CD4-positive, alpha-beta T cell treated with Interleukin-1 beta for 1 hour (primary cell): ENCODE results near the gene ISLR.

ENCODE experiments used
- DNase-seq, 2 donors: peaks; one replicate each; pipeline ENCODE4 v3.0.0-alpha.2; 2020 to 2022

The ISLR gene

DNA sequence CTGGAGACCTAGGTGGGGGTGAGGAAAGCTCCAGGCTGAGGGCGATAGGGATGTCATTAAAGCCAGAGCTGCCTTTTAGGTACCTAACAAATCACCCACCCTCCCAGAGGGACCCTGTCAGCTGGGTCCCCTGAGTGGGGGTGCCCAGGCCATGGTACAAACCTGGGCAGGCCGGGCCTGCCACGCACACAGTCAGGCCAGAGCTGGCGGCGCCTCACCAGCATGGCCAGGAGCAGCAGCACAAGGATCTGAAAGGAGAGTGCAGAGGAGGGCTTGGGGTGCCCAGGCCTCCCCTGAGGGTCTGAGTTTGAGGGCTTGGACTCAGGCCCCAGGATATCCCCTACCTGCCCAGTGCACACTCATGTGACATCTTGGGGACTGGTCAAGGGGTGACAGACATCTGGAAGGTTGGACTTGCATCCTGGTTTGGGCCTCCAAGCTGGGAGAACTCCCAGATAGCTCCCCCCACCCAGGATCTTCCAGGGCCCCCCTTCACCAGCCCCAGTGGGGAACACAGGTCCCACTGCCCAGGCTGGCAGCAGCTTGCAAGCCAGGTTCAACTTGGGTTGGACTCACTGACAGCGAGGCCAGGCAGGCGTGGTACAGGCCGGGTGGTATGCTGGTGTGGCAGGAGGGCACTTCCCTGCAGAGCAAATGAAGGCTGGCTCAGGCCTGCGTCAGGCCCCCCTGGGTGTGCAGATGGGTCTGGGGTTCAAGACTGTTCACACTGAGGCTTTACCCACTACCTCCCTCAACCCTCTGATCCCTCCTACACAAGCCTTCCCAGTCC, 23.9 kb downstream of the ISLR start:
- DNase-seq: no peak

DNA sequence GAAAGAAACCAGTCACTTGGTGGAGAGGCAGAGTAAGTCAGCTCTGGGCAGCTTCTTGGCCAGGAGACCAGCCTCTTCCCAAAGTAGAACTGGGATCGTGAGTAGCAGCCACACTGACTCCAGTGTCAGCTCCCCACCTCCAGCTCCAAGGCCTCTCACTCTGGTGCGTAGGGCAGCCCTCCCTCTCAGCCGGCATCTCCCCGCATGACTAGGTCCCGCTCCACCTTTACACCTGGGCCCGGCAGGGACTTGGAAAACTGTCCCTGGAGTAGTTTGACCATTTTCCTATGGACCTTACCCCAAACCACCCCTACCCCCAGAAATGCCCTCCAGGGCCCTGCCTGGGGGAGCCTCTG, 25.8 kb downstream of the ISLR start:
- DNase-seq: no peak

DNA sequence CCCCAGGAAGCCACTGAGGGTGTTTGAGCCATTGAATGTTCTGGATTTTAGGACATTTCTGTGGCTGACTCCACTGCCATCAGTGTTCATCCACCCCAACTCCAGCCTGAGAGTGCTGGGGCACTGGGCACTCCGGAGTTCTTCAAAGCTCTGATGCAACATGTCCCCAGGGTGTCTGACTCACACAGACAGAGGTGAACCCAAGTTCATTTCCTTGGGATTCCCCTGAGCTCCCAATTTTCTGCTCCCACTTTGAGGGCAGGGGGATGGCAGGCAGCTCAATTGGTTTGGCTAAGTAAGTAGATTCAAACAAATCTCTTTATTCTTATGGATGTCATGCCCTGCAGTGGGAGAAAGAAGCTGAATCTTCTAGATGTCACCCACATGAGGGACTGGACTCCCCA, 26.9 kb downstream of the ISLR start:
- no peak for DNase-seq

DNA sequence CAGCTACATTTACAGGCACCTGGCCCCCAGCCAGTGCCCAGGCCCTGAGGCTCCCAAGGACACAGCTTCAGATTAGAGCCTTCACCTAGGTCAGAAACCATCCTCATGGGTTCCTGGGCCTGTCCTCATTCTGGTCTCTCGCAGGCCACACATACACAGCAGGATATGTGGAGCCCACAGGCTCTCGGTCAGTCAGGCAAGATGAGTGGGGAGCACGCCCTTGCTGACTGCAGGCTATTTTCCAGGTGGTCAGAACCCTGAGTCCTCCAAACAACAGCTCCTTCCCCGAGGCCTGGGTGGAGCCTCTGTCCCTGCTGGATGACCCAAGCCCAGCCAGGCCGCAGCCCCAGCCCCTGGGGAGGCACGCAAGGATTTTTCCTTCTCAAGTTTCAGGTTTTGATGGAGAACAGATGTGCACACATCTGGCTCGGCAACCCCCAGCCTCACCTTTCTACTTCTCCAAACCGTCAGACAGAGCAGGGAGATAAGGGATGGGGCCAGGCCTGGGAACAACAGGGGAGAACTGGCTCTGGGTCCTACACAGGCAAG, 27.4 kb downstream of the ISLR start:
- no peak for DNase-seq

DNA sequence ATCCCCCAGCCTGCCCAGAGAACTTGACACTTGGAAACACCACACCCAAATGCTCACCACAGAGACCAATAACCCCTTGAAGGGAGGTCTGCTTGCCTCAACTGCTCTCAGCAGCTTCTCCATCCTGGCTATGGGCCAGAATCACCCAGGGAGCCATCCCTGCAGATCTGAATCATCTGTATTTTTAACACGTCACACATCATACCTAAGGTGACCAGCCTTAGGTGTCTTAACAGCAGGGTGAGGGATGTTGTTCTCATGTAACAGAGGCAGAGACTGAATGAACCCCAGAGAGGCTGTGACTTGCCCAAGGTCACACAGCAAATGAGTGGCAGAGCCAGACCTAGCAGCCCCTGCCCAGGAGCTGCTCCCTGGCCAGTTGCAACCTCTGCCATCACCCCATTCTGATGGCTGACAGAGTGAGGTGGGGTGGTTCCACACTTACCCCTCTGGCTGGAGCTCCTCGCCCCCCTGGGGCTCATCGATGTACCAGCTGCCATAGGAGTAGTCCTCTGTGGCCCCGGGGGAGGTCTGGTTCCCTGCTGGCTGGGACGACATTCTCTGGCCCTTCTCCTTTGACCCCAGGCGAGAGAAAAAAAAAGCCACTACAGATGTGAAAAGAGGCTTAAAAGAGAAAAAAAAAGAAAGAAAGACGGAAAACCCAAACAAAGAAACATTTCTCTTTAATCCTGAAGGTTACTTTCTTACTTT, 28.4 kb downstream of the ISLR start:
- no peak for DNase-seq

DNA sequence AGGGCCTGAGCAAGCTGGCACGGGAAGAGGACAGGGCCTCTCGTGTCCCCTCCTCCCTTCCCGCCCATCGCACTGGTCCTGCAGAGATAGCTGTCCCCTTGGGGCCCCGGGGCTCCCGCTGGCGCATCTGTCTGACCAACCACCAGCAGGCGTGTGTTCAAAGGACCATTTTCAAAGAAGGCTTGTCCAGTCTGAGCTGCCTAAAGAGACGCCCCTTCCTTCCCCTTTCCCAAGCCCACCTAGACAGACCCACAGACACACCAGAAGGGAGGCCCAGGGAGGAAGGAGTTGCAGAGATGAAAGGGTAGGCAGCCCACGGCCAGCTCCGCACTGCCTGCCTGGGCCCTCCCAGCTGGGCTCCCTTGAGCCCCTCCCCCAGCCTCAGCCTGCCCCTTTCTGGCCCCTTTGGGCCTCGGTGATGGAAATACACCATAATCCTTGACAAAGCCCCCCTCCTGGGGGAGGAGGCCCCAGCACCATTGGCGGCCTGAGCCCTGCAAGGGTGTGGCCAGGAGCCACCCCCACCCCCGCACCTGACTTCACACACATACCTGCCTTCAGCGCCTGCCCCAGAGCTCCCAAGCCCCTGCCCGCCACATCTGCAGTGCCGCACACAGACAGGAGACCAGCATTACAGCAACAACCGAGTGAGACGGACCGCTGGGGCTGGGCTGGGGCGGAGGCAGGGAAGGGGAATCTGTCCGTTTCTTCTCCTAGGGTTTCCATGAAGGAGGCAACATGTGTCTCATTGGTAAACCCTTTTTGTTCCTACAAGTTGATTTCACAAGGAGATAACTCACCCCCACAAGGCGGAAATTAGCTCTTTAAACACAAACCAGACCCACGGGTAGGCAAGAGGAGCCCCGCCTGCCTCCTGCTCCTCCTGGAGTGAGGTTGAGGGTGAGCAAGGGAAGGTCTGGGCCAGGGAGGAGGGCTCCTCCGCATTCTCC, 29.2 kb downstream of the ISLR start, which contains the start of gene STRA6:
STRA6 (minus strand) TSS at position 336 of the 950 bp plus-strand sequence. CDS start 520 bp downstream, outside the sequence.
- DNase-seq: no peak

DNA sequence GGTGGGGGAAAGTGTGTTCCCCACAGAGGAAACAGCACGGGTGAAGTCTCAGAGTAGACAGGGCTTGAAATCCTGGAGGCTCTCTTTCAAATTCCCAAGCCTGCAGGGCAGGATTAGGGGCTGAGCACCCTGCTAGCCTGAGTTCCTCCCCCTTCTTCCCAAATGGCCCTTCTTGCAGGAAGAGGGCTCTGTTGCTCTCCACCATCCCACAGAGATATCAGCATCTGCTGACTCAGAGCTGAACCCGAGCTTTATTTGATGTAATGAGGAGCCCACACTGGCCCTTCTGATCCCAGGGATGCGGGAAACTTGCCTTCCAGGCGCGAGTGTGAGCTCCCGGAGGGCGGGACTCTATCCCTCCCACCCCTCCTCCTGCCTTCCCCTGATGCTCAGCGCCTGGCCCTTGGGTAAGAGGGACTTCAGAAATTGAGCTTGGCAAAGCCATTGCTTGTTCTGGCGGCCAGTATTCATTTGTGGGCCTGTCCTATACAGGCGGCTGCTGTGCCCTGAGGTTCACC, 30.5 kb downstream of the ISLR start:
- no peak for DNase-seq

DNA sequence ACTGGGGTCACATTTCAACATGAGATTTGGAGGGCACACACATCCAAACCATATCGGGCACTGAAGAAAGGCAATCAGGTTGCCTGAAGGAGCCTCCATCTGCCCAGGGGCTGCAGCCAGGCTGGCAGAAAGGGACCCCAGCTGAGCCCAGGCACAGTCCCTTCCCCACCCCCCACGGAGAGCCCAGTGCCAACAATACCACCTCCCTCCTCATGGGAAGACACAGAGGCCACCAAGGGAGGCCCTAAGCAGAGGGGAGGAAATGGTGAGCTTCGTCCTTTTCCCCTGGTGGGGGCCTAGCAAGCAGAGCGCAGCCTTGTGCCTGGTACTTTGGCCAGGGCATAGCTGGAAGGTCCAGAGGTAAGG, 32.1 kb downstream of the ISLR start:
- DNase-seq: no peak

DNA sequence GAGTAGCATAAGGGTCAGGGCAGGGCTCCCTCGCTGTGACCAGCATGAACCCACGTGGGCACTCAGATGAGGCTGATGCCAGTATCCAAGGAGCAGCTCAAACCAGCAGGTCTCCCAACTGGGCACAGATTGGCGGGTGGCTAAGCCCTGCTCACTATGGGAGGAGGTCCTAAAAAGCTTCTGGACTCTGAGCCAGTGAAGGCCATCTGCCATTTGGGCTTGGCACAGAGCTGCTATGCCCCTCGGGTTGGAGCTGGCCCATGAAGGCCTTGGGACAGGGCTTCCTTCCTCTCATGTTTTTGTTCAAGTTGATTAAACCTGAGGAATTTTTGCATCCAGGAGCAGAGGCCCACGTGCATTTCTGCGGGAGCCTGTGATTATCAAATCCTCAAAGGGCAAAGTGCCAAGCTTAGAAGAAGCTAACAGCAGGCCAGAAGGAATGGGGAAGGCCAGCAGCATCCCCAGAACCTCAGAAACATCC, 33.3 kb downstream of the ISLR start:
- no peak for DNase-seq

DNA sequence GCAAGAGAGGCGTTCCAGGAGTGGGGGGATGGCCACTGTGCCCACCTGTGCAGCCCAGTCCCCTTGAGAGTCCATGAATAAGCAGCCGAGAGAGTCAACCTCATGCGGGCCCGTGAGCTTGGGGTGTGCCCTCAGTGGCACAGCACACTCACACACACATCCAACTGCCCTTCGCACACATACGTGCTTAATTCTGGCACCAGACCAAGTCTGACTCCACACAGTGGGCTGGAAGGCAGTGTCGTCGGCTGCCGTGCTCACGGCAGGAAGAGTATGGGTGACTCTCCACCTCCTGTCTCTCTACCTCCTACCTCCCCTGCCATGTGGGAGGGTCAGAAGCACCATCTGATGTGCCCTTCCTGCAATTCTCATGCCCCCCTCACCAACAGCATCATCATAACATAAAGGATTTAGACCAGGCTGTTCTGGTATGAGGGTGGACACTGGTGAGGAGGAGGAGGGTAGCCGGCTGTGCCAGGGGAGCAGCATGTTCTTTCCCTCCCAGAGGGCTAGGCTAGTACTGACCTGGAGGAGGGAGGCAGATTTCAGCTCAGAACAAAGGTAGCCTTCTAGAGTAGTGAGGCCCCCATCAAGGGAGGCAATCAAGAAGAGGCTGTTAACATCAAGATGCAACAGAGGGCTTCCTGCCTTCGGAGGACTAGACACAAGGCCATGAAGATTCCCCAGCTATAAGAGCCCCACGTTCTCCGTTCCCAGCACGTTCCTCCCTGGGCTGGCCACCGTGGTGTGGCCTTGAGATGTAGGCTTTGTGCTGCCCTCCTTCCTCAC, 34.3 kb downstream of the ISLR start:
- no peak for DNase-seq

DNA sequence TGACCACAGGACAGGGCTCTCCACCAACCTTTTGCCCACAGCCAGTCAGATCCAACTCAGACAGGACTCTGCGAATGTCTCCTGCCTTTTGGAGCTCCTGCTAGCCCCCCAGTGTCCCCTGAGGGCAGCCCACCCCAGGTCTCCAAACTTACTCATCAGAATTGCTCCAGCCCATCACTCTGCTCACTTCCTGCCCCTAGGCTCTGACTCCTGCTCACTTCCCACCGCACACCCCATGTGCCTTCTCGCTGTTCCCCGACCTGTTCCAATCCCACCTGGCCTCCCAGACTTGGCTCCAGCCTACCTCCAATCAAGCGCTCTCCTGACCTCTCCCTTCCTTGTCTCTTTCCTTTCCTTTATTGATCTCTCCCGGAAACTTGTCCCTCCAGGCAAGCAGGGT, 35.0 kb downstream of the ISLR start:
- DNase-seq: no peak

DNA sequence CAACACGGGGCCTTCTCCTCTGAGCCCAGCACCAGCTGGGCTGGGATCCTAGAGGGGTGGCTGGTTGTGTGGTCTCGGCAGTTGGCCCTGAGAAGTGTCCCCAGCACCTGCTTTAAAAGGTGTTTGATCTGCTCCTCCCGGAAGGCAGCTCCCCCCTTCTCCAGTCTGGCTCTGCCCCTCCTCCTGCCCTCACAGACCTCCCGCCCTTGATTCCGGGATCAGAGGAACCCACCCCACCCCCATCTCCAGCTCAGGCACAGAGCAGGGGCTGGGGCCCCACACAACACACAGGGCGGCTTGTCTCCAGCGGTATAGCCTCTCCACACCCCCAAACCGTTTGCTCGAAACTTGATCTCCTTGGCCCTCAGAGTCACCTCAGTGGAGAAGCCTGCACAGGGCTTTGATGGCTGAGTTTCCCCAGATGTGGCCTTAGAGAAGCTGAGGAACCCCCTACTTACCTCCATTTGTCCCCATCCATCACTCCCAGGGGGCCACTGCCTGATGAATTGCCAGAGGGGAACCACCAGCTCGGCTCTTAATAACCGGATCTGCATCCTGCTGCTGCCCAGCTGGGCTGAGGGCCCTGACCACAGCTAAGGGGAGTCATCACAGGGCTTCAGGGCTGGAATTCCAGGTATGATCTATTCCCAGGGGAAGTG, 35.5 kb downstream of the ISLR start:
- no peak for DNase-seq

DNA sequence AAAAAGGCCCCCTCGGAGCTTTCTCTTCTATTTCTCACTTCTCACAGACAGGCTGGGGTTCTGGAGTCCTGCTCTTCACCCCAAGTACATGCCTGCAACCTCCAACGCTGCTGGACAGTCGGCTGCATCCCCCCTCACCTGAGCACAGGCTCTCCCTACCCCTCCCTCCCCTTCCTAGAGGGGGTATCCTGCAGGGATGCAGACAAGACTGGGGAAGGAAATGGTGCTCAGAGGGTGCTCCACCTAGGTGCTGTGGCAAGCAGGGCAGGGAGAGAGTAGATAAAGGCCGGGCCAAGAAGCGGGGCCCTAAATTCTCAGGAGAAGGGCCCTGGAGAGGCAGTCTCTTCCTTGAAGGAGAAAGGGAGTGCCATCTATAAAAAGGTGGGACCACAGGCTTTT, 36.0 kb downstream of the ISLR start:
- DNase-seq: no peak

DNA sequence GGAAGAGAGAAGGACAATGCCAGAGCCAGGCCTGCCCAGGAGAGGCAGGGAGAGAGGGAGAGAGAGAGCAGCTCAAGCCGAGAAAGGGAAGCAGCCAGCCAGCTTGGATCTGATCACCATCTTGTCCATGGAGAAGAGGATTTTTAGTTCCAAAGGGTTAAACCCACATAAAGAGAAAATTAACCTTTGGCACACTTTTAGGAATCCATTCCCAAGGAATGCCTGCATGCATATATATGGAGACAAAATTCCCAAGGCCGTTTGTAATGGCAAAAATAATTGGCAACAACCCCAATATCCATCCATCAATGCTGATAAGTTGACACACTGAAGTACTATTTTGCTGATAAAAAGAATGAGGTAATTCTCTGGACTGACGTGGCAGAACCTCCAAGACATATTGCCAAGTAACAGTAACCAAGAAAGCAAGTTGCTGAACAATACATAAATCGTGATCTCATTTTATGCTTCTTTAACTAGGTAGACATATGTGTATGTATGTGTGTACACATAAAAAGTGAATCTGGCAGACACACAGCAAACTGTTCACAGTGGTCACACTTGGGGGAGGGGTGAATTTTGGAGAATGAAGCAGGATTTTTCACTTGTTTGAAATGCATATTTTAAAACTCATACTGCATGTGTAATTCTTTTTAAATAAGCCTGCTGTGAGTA, 36.6 kb downstream of the ISLR start:
- no peak for DNase-seq

DNA sequence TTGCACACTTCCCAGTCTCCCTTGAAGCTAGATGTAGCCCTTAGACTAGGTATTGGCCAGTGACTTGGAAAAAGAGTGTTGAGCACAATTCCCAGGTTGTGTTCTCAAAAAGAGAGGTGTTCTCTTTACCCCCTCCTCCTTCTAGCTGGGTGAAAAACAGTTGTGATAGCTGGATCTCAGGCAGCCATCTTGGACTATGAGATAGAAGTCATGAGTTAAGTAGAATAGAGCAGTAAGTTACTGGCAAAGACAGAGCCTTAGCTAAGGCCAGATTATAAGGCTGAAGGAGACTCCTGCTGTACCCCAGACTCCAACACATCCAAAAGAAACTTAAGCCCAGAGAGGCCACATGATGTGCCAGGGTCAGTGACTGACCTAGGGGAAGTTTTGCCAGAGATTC, 37.2 kb downstream of the ISLR start:
- DNase-seq: no peak

DNA sequence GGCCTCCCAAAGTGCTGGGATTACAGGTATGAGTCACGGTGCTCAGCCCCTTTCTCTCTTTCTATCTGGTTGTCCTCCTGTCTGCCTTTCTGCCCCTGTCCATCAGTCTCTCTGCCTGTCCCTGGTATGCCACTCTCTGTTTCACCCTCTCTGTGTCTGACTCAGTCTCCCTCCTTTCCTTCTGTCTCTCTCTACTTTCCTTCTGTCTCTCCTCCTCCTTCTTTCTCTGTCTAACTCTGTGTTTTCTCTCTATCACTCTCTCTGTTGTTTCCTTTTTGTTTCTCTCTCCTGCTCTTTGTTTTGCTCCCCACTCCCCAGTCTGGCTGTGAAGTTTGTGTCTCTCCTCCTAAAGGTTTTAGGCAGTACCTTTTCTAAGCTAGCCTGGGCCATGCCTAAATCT, 38.1 kb downstream of the ISLR start:
- DNase-seq: no peak

DNA sequence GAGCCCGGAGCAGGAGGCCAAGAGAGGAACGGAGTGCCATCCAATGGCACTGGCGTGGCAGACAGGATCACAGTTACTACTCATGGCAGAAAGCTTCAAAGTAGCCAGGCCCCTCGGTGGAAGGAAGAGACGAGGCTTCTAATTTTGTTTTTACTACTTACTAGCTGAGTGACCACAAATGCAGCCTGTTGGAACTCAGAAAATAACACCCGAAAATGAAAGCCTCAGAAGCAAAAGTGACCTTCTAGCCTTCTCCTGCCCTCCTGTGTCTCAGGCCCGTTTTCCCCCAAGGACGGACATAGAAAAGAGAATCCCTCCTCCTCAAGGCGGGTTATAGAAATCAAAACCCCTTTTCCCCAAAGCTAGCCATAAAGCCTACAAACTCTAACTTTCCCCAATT, 39.0 kb downstream of the ISLR start:
- no peak for DNase-seq

DNA sequence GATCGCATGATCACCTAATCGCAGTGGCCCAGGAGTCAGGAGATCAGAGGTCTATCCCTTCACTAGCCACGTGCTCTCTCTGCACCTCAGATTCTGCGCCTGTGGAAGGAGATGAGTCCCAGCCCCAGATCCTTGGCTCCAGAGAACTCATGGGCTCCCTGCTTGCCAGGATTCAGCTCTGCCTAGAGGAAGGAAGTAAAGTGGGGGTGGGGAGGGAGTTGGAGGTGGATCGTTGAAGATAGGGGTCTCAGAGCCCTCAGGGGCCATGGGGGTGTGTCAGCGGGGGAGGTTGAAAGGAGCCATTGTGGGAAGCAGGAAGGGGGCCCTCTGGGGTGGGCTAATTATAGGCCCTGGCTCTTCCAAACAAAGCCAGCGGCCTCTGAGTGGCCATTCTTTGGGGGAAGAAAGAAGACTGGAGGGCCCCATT, 40.4 kb downstream of the ISLR start:
- no peak for DNase-seq

DNA sequence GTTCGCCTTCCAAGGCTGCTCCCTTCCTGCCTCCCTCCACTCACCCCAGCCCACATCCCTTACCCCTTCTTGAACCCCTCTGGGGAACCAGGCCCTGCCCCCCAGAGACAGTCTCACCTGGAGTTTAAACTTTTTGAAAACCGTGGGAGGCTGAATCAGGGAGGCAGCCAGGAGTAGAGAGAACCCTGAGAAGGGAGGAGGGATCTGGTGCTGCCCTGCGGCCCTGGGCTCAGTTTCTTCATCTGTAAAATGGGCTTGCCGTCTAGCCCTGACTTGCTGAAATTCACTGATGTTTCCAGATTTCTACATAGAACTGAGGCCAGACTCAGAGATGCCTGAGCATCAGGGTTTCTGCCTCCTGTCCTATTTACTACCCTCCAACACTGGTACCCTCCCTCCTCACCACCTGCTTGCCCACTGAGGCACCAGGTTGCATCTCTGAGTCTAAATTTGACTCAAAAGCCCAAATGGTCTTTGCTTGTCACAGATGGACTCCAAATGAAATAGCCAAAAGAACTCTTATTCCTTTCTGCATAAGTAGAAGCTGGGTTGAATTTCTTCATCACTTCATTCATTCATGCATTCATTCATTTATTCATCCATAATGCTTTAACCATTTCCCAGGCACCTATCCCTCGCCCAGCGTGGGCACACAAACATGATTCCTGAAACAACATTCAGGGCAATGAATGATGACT, 41.0 kb downstream of the ISLR start:
- no peak for DNase-seq

DNA sequence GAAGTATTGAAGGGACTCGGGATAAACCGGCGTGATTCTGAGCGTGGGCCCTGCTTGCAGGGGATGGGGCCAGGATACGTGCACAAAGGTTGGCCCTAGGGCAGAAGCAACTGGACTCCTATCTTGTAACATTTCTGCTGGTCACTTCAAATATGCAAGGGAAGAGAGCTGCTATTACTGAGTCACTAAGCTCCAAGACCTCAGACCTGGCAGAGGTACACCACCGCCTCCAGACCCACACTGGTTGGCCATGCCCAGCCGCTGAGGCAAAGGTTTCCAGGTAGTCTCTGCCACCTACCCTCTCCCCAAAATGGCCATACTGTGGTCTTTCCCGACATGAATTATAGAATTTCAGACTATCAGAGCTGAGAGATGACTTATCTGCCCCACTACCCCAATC, 42.4 kb downstream of the ISLR start:
- no peak for DNase-seq
